Body of pancreas (tissue), 4 donors: ENCODE results near the gene ARSG.

Experiments used
- POLR2A ChIP-seq, 3 donors: fragments of 450-650 bp; IDR thresholded peaks; one replicate each; pipeline ENCODE4 v1.6.1; 2016; ENCODE audit warnings: antibody characterized with exemption in 3 of 3, mild to moderate bottlenecking in 2 of 3
- TF ChIP-seq, protein P1 (sequence below), 7 experiments: fragments of 450-650 bp in 4 of 7; fragments of 200-600 bp in 3 of 7; sonication (generic) in 3 of 7; IDR thresholded peaks; one replicate each; pipeline ENCODE4 v1.5.1; 2016 to 2019; ENCODE audit warnings: antibody characterized with exemption in 7 of 7

DNA sequence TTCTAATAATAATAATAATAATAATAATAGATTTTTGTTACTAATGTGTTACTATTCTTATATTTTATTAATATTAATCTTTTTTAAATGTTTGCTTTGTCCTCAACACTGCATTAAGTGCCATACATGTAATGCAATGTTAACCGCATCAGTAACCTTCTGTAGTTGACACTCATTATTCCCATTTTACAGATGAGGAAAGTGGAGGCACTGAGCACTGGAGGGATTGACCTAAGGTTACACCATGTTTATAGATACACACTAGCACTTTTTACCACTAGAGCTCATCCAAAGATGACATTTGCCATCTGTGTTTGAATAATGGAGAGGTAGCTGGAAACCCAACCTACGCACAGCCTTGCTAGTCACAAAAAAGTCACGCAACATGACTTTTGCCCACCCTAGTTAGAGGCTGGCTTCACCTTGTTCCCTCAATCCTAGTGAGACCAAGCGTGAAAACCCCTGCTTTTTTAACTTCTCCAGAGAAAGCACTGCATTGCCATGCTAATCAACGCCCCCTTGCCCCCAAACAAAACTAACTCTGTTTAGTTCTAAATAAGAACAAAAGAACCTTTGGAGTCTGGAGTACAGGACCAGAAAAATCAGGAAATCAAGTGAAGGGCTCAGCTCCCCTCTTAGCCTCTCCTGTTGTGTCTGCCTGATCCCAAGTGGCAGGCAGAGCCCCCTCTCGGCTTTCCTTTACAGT lies 2.3 kb downstream of the ARSG start:
- TF ChIP-seq, protein P1, sequence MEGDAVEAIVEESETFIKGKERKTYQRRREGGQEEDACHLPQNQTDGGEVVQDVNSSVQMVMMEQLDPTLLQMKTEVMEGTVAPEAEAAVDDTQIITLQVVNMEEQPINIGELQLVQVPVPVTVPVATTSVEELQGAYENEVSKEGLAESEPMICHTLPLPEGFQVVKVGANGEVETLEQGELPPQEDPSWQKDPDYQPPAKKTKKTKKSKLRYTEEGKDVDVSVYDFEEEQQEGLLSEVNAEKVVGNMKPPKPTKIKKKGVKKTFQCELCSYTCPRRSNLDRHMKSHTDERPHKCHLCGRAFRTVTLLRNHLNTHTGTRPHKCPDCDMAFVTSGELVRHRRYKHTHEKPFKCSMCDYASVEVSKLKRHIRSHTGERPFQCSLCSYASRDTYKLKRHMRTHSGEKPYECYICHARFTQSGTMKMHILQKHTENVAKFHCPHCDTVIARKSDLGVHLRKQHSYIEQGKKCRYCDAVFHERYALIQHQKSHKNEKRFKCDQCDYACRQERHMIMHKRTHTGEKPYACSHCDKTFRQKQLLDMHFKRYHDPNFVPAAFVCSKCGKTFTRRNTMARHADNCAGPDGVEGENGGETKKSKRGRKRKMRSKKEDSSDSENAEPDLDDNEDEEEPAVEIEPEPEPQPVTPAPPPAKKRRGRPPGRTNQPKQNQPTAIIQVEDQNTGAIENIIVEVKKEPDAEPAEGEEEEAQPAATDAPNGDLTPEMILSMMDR (IDR thresholded peaks at IDR 0.05), result no peak
- TF ChIP-seq POLR2A (IDR thresholded peaks at IDR 0.05), result no peak
